Endodermal cell (in vitro differentiated cells): ENCODE data around the gene SCAPER. TPM values are rescaled to one million over a fixed set of nuclear protein-coding genes. Genes with fewer than 3 reads are reported as not detected.

Source experiments
- DNase-seq: peaks from one replicate; pipeline ENCODE4 v3.0.0-alpha.2; 2017
- H3K27ac ChIP-seq: 2 replicates; pipeline ENCODE4 v1.5.1; 2013; ENCODE audit warnings: mild to moderate bottlenecking, low read depth, low read length, moderate library complexity
- H3K27me3 ChIP-seq: 2 replicates; pipeline ENCODE4 v1.6.1; 2013; ENCODE audit warnings: mild to moderate bottlenecking, low read length, moderate library complexity; ENCODE audit not compliant: insufficient read depth, control insufficient read depth, poor library complexity, severe bottlenecking
- H3K36me3 ChIP-seq: 2 replicates; pipeline ENCODE4 v1.7.0; 2013; ENCODE audit warnings: mild to moderate bottlenecking, low read length, moderate library complexity; ENCODE audit not compliant: control insufficient read depth, insufficient read depth
- H3K4me1 ChIP-seq: one replicate; pipeline ENCODE4 v1.7.0; 2013; ENCODE audit warnings: low read length; ENCODE audit not compliant: control insufficient read depth, insufficient read depth
- H3K4me3 ChIP-seq: 2 replicates; pipeline ENCODE4 v1.5.1; 2013; ENCODE audit warnings: mild to moderate bottlenecking, low read length, moderate library complexity
- H3K9ac ChIP-seq: 2 replicates; pipeline ENCODE4 v1.6.1; 2013; ENCODE audit warnings: mild to moderate bottlenecking, low read length, moderate library complexity; ENCODE audit not compliant: poor library complexity, severe bottlenecking; ENCODE audit errors: extremely low read depth
- H3K9me3 ChIP-seq: 2 replicates; pipeline ENCODE4 v1.6.1; 2013; ENCODE audit warnings: mild to moderate bottlenecking, low read length, moderate library complexity; ENCODE audit not compliant: control insufficient read depth
- H3K27ac Mint-ChIP-seq: 2 replicates; pipeline ENCODE4 v1.8.0; 2020; ENCODE audit warnings: mixed read lengths
- H3K27me3 Mint-ChIP-seq: 2 replicates; pipeline ENCODE4 v1.8.0; 2021; ENCODE audit warnings: mild to moderate bottlenecking, mixed read lengths; ENCODE audit not compliant: insufficient read depth
- H3K36me3 Mint-ChIP-seq: 2 replicates; pipeline ENCODE4 v1.8.0; 2020; ENCODE audit warnings: low read depth, mixed read lengths
- H3K4me1 Mint-ChIP-seq: 2 replicates; pipeline ENCODE4 v1.8.0; 2020; ENCODE audit warnings: mixed read lengths
- H3K4me3 Mint-ChIP-seq: 2 replicates; pipeline ENCODE4 v1.8.0; 2020; ENCODE audit warnings: mild to moderate bottlenecking, moderate library complexity, mixed read lengths
- H3K9me3 Mint-ChIP-seq: 2 replicates; pipeline ENCODE4 v1.8.0; 2020; ENCODE audit warnings: mild to moderate bottlenecking, mixed read lengths
- WGBS, 2 experiments: methylation state at CpG; one replicate each; pipeline versions ENCODE4 v1.1.5 to v1.1.7; 2013; ENCODE audit warnings: missing lambda C conversion rate in 2 of 2, mixed read lengths in 1 of 2; ENCODE audit not compliant: insufficient coverage in 1 of 2, insufficient read length in 1 of 2; 5-methylcytosine and 5-hydroxymethylcytosine counted together
- total RNA-seq, 2 donors: library from RNA; stranded (reverse); fragmentation: NEBNext Ultra II Directional in 1 of 2; extraction: Animal tissue kit (Norgen Biotek cat#: 25700) in 1 of 2; gene quantifications; 2 replicates in 1 of 2; 3 replicates in 1 of 2; pipeline ENCODE4 v1.2.1, GENCODE V29; 2021
- TF ChIP-seq, protein P1 (sequence below): fragments of 200-600 bp; sonication (generic); conservative IDR thresholded peaks from 2 replicates; pipeline ENCODE4 v1.5.0; 2021; ENCODE audit warnings: antibody characterized with exemption, mild to moderate bottlenecking

SCAPER gene
- total RNA-seq, 2 donors from 2014 or later: 8.9 to 12.2 TPM

- Histone ChIP-seq H3K27ac (no peak overlapping the region), H3K9ac (no peak overlapping the region), H3K4me1 (no peaks in the 10 kb centered on the region), H3K36me3 (peaks cover 3% of the 10 kb centered on the region), H3K4me3 (no peak overlapping the region), H3K9me3 (peaks cover 13% of the 10 kb centered on the region), H3K27me3 (no peaks in the 10 kb centered on the region)
- Mint-ChIP-seq H3K4me3 (no peak overlapping the region), H3K36me3 (peaks cover 5% of the 10 kb centered on the region), H3K27ac (peak overlapping the region; percentile 85), H3K9me3 (peaks cover 12% of the 10 kb centered on the region), H3K27me3 (no peaks in the 10 kb centered on the region), H3K4me1 (peaks cover 21% of the 10 kb centered on the region)
- DNase-seq: peak; percentile 75
- TF ChIP-seq, protein P1, sequence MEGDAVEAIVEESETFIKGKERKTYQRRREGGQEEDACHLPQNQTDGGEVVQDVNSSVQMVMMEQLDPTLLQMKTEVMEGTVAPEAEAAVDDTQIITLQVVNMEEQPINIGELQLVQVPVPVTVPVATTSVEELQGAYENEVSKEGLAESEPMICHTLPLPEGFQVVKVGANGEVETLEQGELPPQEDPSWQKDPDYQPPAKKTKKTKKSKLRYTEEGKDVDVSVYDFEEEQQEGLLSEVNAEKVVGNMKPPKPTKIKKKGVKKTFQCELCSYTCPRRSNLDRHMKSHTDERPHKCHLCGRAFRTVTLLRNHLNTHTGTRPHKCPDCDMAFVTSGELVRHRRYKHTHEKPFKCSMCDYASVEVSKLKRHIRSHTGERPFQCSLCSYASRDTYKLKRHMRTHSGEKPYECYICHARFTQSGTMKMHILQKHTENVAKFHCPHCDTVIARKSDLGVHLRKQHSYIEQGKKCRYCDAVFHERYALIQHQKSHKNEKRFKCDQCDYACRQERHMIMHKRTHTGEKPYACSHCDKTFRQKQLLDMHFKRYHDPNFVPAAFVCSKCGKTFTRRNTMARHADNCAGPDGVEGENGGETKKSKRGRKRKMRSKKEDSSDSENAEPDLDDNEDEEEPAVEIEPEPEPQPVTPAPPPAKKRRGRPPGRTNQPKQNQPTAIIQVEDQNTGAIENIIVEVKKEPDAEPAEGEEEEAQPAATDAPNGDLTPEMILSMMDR: peak; percentile 48
Measured at GRCh38 chr15:76793162-76793561, 112.0 kb downstream of the SCAPER start.

GRCh38 chr15:76791511-76791910 lies 113.6 kb downstream of the SCAPER start:
- Mint-ChIP-seq H3K36me3 (peaks cover 5% of the 10 kb centered on the region), H3K27ac (peak overlapping the region; percentile 45), H3K4me3 (no peak overlapping the region), H3K27me3 (no peaks in the 10 kb centered on the region), H3K4me1 (peaks cover 21% of the 10 kb centered on the region), H3K9me3 (peaks cover 12% of the 10 kb centered on the region)
- Histone ChIP-seq H3K9ac (no peak overlapping the region), H3K27ac (no peak overlapping the region), H3K27me3 (no peaks in the 10 kb centered on the region), H3K9me3 (peaks cover 13% of the 10 kb centered on the region), H3K4me1 (no peaks in the 10 kb centered on the region), H3K4me3 (no peak overlapping the region), H3K36me3 (peaks cover 3% of the 10 kb centered on the region)
- TF ChIP-seq, protein P1: no peak
- 88% methylated on average over 2 of the region's 2 CpGs; no CpG with 5 or more reads in 1 of the 2 experiments for whole genome bisulfite sequencing, 2 experiments
- no peak for DNase-seq

DNA sequence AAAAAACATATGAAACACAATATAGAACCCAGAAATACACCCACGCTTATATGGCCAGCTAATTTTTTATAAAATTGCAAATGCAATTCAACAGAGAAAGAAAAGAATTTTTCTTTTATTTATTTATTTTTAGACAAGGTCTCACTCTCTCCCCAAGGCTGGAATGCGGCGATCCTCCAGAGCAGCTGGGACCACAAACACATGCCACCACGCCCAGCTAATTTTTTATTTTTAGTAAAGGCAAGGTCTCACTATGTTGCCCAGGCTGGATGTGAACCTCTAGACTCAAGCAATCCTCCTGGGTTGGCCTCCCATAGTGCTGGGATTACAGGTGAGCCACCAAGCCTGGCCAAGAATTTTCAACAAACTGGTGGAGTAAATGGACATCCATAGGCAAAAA lies 117.9 kb downstream of the SCAPER start:
- no peak for DNase-seq
- WGBS, 2 experiments: 90 to 100% methylated on average over 1 to 3 of the region's 4 CpGs
- Histone ChIP-seq H3K9ac (no peak overlapping the region), H3K9me3 (peaks cover 21% of the 10 kb centered on the region), H3K4me1 (no peaks in the 10 kb centered on the region), H3K4me3 (no peak overlapping the region), H3K27me3 (no peaks in the 10 kb centered on the region), H3K36me3 (peaks cover 3% of the 10 kb centered on the region), H3K27ac (no peak overlapping the region)
- Mint-ChIP-seq H3K27me3 (no peaks in the 10 kb centered on the region), H3K9me3 (peaks cover 32% of the 10 kb centered on the region), H3K36me3 (peaks cover 15% of the 10 kb centered on the region), H3K27ac (no peak overlapping the region), H3K4me3 (no peak overlapping the region), H3K4me1 (peaks cover 5% of the 10 kb centered on the region)
- TF ChIP-seq, protein P1: no peak
